ENCODE results near the gene MAMLD1. TPM values are rescaled to one million over a fixed set of nuclear protein-coding genes. Genes with fewer than 3 reads are reported as not detected.

Gene MAMLD1
- total RNA-seq, 1 donor from 2014 or later = 1.8 TPM

- TF ChIP-seq, protein P1, sequence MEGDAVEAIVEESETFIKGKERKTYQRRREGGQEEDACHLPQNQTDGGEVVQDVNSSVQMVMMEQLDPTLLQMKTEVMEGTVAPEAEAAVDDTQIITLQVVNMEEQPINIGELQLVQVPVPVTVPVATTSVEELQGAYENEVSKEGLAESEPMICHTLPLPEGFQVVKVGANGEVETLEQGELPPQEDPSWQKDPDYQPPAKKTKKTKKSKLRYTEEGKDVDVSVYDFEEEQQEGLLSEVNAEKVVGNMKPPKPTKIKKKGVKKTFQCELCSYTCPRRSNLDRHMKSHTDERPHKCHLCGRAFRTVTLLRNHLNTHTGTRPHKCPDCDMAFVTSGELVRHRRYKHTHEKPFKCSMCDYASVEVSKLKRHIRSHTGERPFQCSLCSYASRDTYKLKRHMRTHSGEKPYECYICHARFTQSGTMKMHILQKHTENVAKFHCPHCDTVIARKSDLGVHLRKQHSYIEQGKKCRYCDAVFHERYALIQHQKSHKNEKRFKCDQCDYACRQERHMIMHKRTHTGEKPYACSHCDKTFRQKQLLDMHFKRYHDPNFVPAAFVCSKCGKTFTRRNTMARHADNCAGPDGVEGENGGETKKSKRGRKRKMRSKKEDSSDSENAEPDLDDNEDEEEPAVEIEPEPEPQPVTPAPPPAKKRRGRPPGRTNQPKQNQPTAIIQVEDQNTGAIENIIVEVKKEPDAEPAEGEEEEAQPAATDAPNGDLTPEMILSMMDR (IDR thresholded peaks at IDR 0.05; ENCODE audit: borderline replicate concordance) = no peak
- Histone ChIP-seq H3K4me1 (peaks cover 21% of the 10 kb centered on the region), H3K9me3 (replicated peaks) (no peaks in the 10 kb centered on the region), H3K4me3 (peak overlapping the region; percentile 73), H3K27ac (replicated peaks) (peak overlapping the region; percentile 84), H3K36me3 (no peaks in the 10 kb centered on the region), H3K27me3 (ENCODE audit: low read depth) (peaks cover 6% of the 10 kb centered on the region)
- DNase-seq = peak; percentile 48
- intact Hi-C loops (cut with micrococcal nuclease) = no loop called here
Measured at GRCh38 chrX:150365990-150366911, 3.1 kb downstream of the MAMLD1 start.

- Histone ChIP-seq H3K4me3 (peak overlapping the region; percentile 73), H3K36me3 (no peaks in the 10 kb centered on the region), H3K9me3 (replicated peaks) (no peaks in the 10 kb centered on the region), H3K4me1 (peaks cover 13% of the 10 kb centered on the region), H3K27ac (replicated peaks) (peak overlapping the region; percentile 84), H3K27me3 (ENCODE audit: low read depth) (no peaks in the 10 kb centered on the region)
- intact Hi-C loops (cut with micrococcal nuclease) = no loop called here
- TF ChIP-seq, protein P1 (IDR thresholded peaks at IDR 0.05; ENCODE audit: borderline replicate concordance) = no peak
- no peak for DNase-seq
Measured at GRCh38 chrX:150366951-150367545, 3.9 kb downstream of the MAMLD1 start.

DNA sequence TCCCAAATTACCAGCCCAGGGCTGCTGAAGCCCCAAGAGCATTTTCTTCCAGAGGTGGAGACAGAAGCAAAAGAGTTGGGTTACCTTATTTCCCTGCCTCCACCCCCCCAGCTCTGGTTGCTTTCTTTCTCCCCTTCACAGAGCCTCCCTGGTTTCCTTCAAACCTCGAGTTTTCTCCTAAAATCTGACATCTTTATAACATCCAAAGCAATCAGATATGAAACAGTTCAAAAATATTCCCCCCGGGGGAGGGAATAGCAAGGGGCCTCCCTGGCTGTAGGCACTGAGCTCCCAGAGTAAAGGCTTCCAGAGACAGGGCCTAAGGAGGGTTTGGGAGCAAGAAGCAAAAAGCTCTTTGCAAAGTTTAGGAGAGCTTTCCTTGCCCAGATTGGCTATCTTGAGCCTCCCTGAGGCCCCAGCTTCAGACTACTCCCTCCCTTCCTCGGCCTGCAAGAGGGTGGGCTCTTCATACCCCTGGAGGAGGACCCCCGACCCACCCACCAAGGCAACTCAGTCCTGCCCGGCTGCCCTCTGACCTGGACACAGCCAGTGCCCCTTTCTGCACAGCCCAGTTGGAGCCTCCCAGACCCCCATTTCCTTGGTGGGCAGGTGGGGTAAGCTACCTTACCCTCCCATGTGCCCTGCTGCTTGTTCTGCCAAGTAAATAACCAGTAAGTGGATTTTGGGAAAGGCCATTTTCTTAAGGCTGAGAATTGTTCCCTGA is 7.6 kb downstream of the MAMLD1 start:
- Histone ChIP-seq H3K27me3 (ENCODE audit: low read depth) (no peaks in the 10 kb centered on the region), H3K4me1 (no peaks in the 10 kb centered on the region), H3K4me3 (no peak overlapping the region), H3K9me3 (replicated peaks) (no peaks in the 10 kb centered on the region), H3K36me3 (no peaks in the 10 kb centered on the region), H3K27ac (replicated peaks) (no peak overlapping the region)
- intact Hi-C loops (cut with micrococcal nuclease) = no loop called here
- no peak for DNase-seq
- TF ChIP-seq, protein P1 (IDR thresholded peaks at IDR 0.05; ENCODE audit: borderline replicate concordance) = no peak

DNA sequence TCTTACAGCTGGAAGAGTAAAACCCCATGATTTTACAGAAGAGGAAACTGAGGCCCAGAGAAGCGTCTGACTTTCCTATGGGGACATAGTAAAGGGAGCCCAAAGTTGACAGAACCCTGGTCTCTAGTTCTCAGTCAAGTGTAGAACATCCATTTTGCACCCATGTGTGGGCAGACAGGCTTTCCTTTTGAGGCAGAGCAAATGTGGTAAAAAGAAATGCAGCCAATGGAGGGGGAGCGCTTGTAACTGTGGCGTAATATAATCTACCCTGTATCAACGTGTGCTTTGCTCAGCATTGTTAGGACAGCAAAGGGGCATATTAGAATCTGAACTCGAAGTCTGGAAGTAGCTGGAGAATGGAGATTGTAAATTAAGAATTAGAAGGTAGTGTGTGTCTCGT is 8.8 kb downstream of the MAMLD1 start:
- H3K4me1 ChIP-seq = no peaks in the 10 kb centered on the region
- H3K36me3 ChIP-seq = no peaks in the 10 kb centered on the region
- H3K27ac ChIP-seq (replicated peaks) = no peak overlapping the region
- no peaks in the 10 kb centered on the region for H3K27me3 ChIP-seq (ENCODE audit: low read depth)
- H3K4me3 ChIP-seq = peak overlapping the region; percentile 14
- TF ChIP-seq, protein P1 (IDR thresholded peaks at IDR 0.05; ENCODE audit: borderline replicate concordance) = no peak
- intact Hi-C loops (cut with micrococcal nuclease) = no loop called here
- DNase-seq = no peak
- no peaks in the 10 kb centered on the region for H3K9me3 ChIP-seq (replicated peaks)

DNA sequence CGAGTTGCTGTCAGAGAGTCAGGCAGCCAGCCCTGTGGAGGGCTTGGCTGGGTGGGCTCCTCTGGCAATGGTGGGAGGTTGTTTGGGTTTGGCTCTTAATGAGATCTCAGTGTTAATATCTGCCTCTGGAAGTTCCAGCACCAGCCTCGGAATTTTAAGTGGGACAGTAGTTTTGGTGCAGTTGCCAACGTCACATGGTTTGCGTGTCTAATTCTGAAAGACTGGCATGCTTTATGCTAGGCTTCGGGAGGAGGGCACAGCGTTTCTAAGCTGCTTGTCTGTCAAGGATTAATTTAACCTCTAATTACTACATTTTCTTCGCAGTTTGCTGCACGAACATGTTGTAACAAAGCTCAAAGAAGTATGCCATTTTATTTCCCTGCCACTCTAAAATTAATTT is 9.2 kb downstream of the MAMLD1 start:
- no peak overlapping the region for H3K27ac ChIP-seq (replicated peaks)

More for the DNA sequence above, 9.2 kb downstream of the MAMLD1 start:
- H3K27me3 ChIP-seq (ENCODE audit: low read depth) = no peaks in the 10 kb centered on the region
- peak overlapping the region; percentile 14 for H3K4me3 ChIP-seq
- intact Hi-C loops (cut with micrococcal nuclease) = no loop called here
- no peaks in the 10 kb centered on the region for H3K36me3 ChIP-seq
- TF ChIP-seq, protein P1 (IDR thresholded peaks at IDR 0.05; ENCODE audit: borderline replicate concordance) = no peak
- no peaks in the 10 kb centered on the region for H3K9me3 ChIP-seq (replicated peaks)
- no peaks in the 10 kb centered on the region for H3K4me1 ChIP-seq
- no peak for DNase-seq

Data from left ventricle myocardium inferior (tissue), 1 donor.